PC-9 (cell line): ENCODE data around the gene SHMT1.
"Not testable (repeated sequence)": the region's sequence is repeated elsewhere in the genome, so short reads cannot be mapped to it uniquely, and the experiment has no call there.

ENCODE experiments used
- EZH2 ChIP-seq: fragments of 200-600 bp; sonication (generic); IDR thresholded peaks from 2 replicates; pipeline ENCODE4 v1.8.0; 2017; ENCODE audit warnings: antibody characterized with exemption, low read depth
- TF ChIP-seq, protein P1 (sequence below): fragments of 200-600 bp; sonication (generic); conservative IDR thresholded peaks from 2 replicates; pipeline ENCODE4 v1.6.1; 2017; ENCODE audit warnings: mixed run types, antibody characterized with exemption, mild to moderate bottlenecking, moderate library complexity

DNA sequence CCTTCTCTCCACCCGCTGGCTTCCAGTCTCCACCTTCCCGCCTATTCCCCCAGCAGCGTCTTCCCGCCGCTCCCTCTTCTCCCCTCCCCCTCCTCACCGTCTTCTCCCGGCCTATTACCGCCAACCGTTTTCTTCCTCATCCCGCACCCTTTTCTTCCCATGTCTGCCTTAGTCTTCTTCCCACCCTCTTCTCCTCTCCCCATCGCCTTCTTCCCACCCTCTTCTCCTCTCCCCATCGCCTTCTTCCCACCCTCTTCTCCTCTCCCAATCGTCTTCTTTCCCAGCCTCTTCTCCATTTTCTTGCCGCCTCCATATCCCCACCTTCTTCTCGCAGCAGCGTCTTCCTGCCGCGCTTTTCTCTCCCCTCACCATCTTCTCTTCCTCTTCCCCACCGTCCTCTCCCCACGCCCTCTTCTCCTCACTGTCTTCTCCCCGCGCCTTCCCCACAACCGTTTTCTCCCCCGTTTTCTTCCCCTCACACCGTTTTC lies 48.1 kb upstream of the SHMT1 start:
- TF ChIP-seq, protein P1, sequence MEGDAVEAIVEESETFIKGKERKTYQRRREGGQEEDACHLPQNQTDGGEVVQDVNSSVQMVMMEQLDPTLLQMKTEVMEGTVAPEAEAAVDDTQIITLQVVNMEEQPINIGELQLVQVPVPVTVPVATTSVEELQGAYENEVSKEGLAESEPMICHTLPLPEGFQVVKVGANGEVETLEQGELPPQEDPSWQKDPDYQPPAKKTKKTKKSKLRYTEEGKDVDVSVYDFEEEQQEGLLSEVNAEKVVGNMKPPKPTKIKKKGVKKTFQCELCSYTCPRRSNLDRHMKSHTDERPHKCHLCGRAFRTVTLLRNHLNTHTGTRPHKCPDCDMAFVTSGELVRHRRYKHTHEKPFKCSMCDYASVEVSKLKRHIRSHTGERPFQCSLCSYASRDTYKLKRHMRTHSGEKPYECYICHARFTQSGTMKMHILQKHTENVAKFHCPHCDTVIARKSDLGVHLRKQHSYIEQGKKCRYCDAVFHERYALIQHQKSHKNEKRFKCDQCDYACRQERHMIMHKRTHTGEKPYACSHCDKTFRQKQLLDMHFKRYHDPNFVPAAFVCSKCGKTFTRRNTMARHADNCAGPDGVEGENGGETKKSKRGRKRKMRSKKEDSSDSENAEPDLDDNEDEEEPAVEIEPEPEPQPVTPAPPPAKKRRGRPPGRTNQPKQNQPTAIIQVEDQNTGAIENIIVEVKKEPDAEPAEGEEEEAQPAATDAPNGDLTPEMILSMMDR = not testable (repeated sequence)
- TF ChIP-seq EZH2 = not testable (repeated sequence)
